Hepatocyte (in vitro differentiated cells): Measurements from ENCODE around the gene PTPRE. TPM values are rescaled to one million over a fixed set of nuclear protein-coding genes. Genes with fewer than 3 reads are reported as not detected.

Experiments
- DNase-seq: peaks from one replicate; pipeline ENCODE4 v3.0.0-alpha.2; 2016; ENCODE audit warnings: low spot score
- H2AFZ ChIP-seq: fragments of 200-600 bp; sonication (generic); 2 replicates; pipeline ENCODE4 v1.6.0; 2016; ENCODE audit warnings: antibody characterized with exemption, mild to moderate bottlenecking
- H3K27ac ChIP-seq: fragments of 200-600 bp; sonication (generic); 2 replicates; pipeline ENCODE4 v1.5.1; 2016; ENCODE audit warnings: mild to moderate bottlenecking
- H3K27me3 ChIP-seq: fragments of 200-600 bp; sonication (generic); 2 replicates; pipeline ENCODE4 v1.6.1; 2016
- H3K36me3 ChIP-seq: fragments of 200-600 bp; sonication (generic); replicated peaks from 2 replicates; pipeline ENCODE4 v1.5.1; 2016; ENCODE audit warnings: low read depth; ENCODE audit not compliant: insufficient read depth
- H3K4me1 ChIP-seq: fragments of 200-600 bp; sonication (generic); 2 replicates; pipeline ENCODE4 v1.5.1; 2016; ENCODE audit warnings: mild to moderate bottlenecking, moderate library complexity; ENCODE audit not compliant: insufficient read depth
- H3K4me2 ChIP-seq: fragments of 200-600 bp; sonication (generic); 2 replicates; pipeline ENCODE4 v1.6.0; 2016
- H3K4me3 ChIP-seq: fragments of 200-600 bp; sonication (generic); 2 replicates; pipeline ENCODE4 v1.5.1; 2016; ENCODE audit warnings: mild to moderate bottlenecking
- H3K79me2 ChIP-seq: fragments of 200-600 bp; sonication (generic); 2 replicates; pipeline ENCODE4 v1.6.0; 2017; ENCODE audit warnings: mild to moderate bottlenecking
- H3K9me2 ChIP-seq: fragments of 200-600 bp; sonication (generic); replicated peaks from 2 replicates; pipeline ENCODE4 v1.6.0; 2017; ENCODE audit warnings: mild to moderate bottlenecking; ENCODE audit not compliant: insufficient read depth
- H3K9me3 ChIP-seq: fragments of 200-600 bp; sonication (generic); 2 replicates; pipeline ENCODE4 v1.5.1; 2016; ENCODE audit warnings: low read depth, mild to moderate bottlenecking
- H4K20me1 ChIP-seq: fragments of 200-600 bp; sonication (generic); 2 replicates; pipeline ENCODE4 v1.6.0; 2016; ENCODE audit warnings: mild to moderate bottlenecking; ENCODE audit not compliant: insufficient read depth, poor library complexity, severe bottlenecking
- EZH2 ChIP-seq: fragments of 200-600 bp; sonication (generic); IDR thresholded peaks from 2 replicates; pipeline ENCODE4 v1.6.1; 2016; ENCODE audit warnings: antibody characterized with exemption, mild to moderate bottlenecking, borderline replicate concordance
- EZH2phosphoT487 ChIP-seq: fragments of 200-600 bp; sonication (generic); IDR thresholded peaks from one replicate; pipeline ENCODE4 v1.6.1; 2018; ENCODE audit warnings: antibody characterized with exemption, mild to moderate bottlenecking, low read depth, moderate library complexity; ENCODE audit not compliant: unreplicated experiment, severe bottlenecking
- WGBS: methylation state at CpG from one replicate; pipeline ENCODE4 v1.1.6; 2016; ENCODE audit warnings: low lambda C conversion rate; ENCODE audit errors: missing lambda C conversion rate; 5-methylcytosine and 5-hydroxymethylcytosine counted together
- polyA plus RNA-seq: library from polyadenylated mRNA; unstranded; fragments of >200 nt; fragmentation: Nextera tagmentation; extraction: Ambion mirVana; gene quantifications from 2 replicates; pipeline ENCODE4 v1.2.1, GENCODE V29; 2016
- total RNA-seq: library from RNA; depleted of rRNA; stranded (reverse); fragments of >200 nt; gene quantifications from 2 replicates; pipeline ENCODE4 v1.2.3, GENCODE V29; 2014
- TF ChIP-seq, protein P1 (sequence below): fragments of 200-600 bp; sonication (generic); IDR thresholded peaks from 2 replicates; pipeline ENCODE4 v1.5.1; 2016; ENCODE audit warnings: antibody characterized with exemption, mild to moderate bottlenecking; ENCODE audit not compliant: poor library complexity

PTPRE gene
- total and polyA plus RNA-seq, 2 experiments from 2014 or later = 3.2 to 10.1 TPM

DNA sequence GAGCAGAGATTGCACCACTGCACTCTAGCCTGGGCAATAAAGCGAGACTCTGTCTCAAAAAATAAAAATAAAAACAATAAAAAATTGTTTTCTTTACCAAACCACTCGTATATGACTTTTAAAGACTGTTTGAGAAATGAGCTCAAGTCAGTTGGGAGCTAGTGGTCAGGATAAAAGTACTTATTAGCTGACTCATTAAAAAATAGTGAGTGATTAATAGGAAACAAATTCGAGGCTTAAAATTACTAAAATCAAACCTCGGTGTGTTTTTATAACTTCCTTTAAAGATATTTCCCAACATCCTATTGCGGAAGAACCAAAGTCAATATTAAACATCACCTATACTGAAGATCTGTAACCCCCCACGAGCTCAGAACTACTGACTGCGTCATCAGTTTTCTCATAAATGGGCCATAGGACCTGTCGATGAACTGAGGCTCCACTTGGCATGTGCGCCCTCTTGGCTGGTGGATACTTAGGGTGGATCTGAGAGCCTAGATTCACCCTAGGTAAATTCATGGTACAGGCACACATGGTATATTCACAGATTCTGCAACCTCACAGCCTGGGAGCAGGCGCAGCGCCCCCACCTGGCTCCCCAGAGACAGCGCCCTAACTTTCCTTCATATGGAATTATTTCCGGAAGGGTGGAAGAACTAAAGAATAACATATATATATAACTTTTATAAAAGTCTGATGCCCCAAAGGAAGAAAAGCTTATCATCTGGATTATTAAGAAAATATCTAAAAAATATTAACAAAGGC, 210.1 kb downstream of the PTPRE start:
- Histone ChIP-seq H3K4me2 (no peak overlapping the region), H3K79me2 (peaks cover 21% of the 10 kb centered on the region), H3K9me3 (no peaks in the 10 kb centered on the region), H3K27ac (no peak overlapping the region), H3K4me3 (no peak overlapping the region), H3K4me1 (no peaks in the 10 kb centered on the region), H4K20me1 (no peaks in the 10 kb centered on the region), H2AFZ (no peak overlapping the region), H3K27me3 (no peaks in the 10 kb centered on the region), H3K9me2 (no peaks in the 10 kb centered on the region), H3K36me3 (no peaks in the 10 kb centered on the region)
- TF ChIP-seq, protein P1, sequence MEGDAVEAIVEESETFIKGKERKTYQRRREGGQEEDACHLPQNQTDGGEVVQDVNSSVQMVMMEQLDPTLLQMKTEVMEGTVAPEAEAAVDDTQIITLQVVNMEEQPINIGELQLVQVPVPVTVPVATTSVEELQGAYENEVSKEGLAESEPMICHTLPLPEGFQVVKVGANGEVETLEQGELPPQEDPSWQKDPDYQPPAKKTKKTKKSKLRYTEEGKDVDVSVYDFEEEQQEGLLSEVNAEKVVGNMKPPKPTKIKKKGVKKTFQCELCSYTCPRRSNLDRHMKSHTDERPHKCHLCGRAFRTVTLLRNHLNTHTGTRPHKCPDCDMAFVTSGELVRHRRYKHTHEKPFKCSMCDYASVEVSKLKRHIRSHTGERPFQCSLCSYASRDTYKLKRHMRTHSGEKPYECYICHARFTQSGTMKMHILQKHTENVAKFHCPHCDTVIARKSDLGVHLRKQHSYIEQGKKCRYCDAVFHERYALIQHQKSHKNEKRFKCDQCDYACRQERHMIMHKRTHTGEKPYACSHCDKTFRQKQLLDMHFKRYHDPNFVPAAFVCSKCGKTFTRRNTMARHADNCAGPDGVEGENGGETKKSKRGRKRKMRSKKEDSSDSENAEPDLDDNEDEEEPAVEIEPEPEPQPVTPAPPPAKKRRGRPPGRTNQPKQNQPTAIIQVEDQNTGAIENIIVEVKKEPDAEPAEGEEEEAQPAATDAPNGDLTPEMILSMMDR = no peak
- TF ChIP-seq EZH2phosphoT487 (no peak), EZH2 (no peak)
- no peak for DNase-seq
- WGBS = 92% methylated on average over 13 of the region's 13 CpGs

DNA sequence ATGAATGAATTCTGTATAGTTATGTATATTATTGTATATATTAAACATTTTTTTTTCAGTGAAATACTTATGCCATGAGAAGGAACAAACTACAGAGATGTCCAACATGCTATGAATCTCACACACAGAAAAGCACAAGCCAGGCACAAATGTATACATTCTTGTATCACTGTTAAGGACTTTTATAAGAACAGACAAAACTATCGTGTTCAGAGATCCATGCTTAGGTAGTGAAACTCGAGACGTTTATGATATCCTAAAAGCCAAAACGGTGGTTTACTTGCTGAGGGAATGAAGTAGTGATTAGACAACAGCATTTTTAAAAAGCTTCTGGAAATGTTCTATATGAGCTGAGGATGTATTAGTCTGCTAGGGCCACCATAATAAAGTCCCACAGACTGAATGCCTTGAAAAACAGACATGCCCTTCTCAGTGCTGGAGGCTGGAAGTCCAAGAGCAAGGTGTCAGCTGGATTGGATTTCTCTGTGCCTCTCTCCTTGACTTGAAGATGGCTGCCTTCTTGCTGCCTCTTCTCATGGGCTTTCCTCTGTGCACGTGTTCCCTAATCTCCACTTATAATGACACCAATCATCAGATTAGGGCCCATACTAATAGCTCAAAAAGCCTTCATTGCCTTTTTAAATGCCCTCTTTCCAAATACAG, 215.0 kb downstream of the PTPRE start:
- Histone ChIP-seq H2AFZ (no peak overlapping the region), H3K79me2 (peaks cover 58% of the 10 kb centered on the region), H3K27ac (no peak overlapping the region), H4K20me1 (no peaks in the 10 kb centered on the region), H3K9me3 (no peaks in the 10 kb centered on the region), H3K4me1 (peaks cover 4% of the 10 kb centered on the region), H3K4me2 (no peak overlapping the region), H3K27me3 (no peaks in the 10 kb centered on the region), H3K4me3 (no peak overlapping the region), H3K9me2 (no peaks in the 10 kb centered on the region), H3K36me3 (no peaks in the 10 kb centered on the region)
- WGBS = 69% methylated on average over 5 of the region's 5 CpGs
- no peak for TF ChIP-seq EZH2
- TF ChIP-seq, protein P1 = no peak
- no peak for TF ChIP-seq EZH2phosphoT487
- DNase-seq = no peak

DNA sequence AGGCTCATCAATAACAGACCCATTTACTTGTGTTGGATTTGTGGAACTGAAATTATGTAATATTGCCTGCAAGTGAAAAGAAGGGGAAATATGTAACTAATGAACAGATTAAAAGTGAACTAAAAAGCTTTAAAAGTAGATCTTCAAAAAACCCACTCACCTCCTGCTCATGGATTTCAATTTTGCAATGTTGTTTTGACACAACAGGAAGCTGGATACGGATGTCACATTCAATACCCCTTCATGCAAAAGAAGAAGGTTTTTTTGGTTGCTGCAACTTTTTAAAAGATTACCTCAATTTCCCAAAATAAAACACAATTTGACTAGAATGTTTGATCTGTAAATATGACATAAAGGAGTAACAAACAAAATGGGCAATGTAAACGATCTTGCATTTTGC, 216.0 kb downstream of the PTPRE start:
- Histone ChIP-seq H3K4me2 (no peak overlapping the region), H3K9me2 (no peaks in the 10 kb centered on the region), H3K4me3 (no peak overlapping the region), H3K27ac (no peak overlapping the region), H3K79me2 (peaks cover 58% of the 10 kb centered on the region), H3K9me3 (no peaks in the 10 kb centered on the region), H3K4me1 (peaks cover 9% of the 10 kb centered on the region), H3K27me3 (no peaks in the 10 kb centered on the region), H4K20me1 (no peaks in the 10 kb centered on the region), H3K36me3 (no peaks in the 10 kb centered on the region), H2AFZ (no peak overlapping the region)
- TF ChIP-seq EZH2 (no peak), EZH2phosphoT487 (no peak)
- TF ChIP-seq, protein P1 = no peak
- no peak for DNase-seq
- 86% methylated on average over 2 of the region's 2 CpGs for WGBS
